H1 (cell line): ENCODE data around the gene MAPK8IP3. TPM values are rescaled to one million over a fixed set of nuclear protein-coding genes. Genes with fewer than 3 reads are reported as not detected.

Experiments
- CTCF ChIA-PET: fragments of 300-600 bp; sonication (Branson Sonifier 250); formaldehyde crosslinking; loops from one replicate; lab custom pipeline; 2021; ENCODE audit not compliant: partially characterized antibody; lab: Charles Lee
- POLR2A ChIA-PET: fragments of 300-600 bp; sonication (Branson Sonifier 250); formaldehyde crosslinking; loops from one replicate; lab custom pipeline; 2021; ENCODE audit warnings: inconsistent platforms; ENCODE audit not compliant: partially characterized antibody; lab: Charles Lee
- DNase-seq, 2 experiments: peaks; one replicate each; pipeline versions ENCODE4 v3.0.0 to v3.0.0-alpha.2; 2010 to 2022; ENCODE audit warnings: low spot score in 2 of 2, low read depth in 1 of 2, mixed read lengths in 1 of 2
- FAIRE-seq: peaks from 2 replicates; lab custom pipeline; 2011; peaks lifted over from hg19 to GRCh38; lab: Jason Lieb, UNC
- H2AFZ ChIP-seq: 2 replicates; pipeline ENCODE4 v1.8.1; 2012; ENCODE audit warnings: low read length, inconsistent platforms
- H2AK5ac ChIP-seq: 2 replicates; pipeline ENCODE4 v1.6.1; 2013; ENCODE audit warnings: low read depth, low read length
- H2BK120ac ChIP-seq: replicated peaks from 2 replicates; pipeline ENCODE3; 2013; ENCODE audit warnings: low read depth, low read length, inconsistent platforms
- H2BK12ac ChIP-seq: 2 replicates; pipeline ENCODE4 v1.6.1; 2013; ENCODE audit warnings: low read depth, low read length
- H2BK15ac ChIP-seq: 2 replicates; pipeline ENCODE4 v1.6.1; 2013; ENCODE audit warnings: low read length
- H2BK20ac ChIP-seq: 2 replicates; pipeline ENCODE4 v1.6.1; 2013; ENCODE audit warnings: low read length
- H2BK5ac ChIP-seq: 2 replicates; pipeline ENCODE4 v1.6.1; 2013; ENCODE audit warnings: low read depth, low read length
- H3K14ac ChIP-seq: 2 replicates; pipeline ENCODE4 v1.6.1; 2013; ENCODE audit warnings: inconsistent platforms; ENCODE audit not compliant: insufficient read length
- H3K18ac ChIP-seq: 2 replicates; pipeline ENCODE4 v1.6.1; 2013; ENCODE audit warnings: low read length; ENCODE audit errors: extremely low read depth
- H3K23ac ChIP-seq: 2 replicates; pipeline ENCODE4 v1.6.1; 2013; ENCODE audit warnings: inconsistent platforms; ENCODE audit not compliant: insufficient read length
- H3K23me2 ChIP-seq: 2 replicates; pipeline ENCODE4 v1.6.1; 2013; ENCODE audit warnings: low read depth, low read length
- H3K27ac ChIP-seq: 2 replicates; pipeline ENCODE4 v1.6.1; 2011; ENCODE audit warnings: low read depth, low read length, inconsistent platforms
- H3K27me3 ChIP-seq, 4 experiments: replicated peaks in 1 of 4; 1 replicate in 1 of 4; 2 replicates in 3 of 4; pipeline versions ENCODE4 v1.6.1 to v1.8.1; 2011 to 2013; ENCODE audit warnings: low read length in 3 of 4, mild to moderate bottlenecking in 3 of 4, inconsistent platforms in 2 of 4, mixed read lengths in 2 of 4, moderate library complexity in 1 of 4; ENCODE audit not compliant: control insufficient read depth in 3 of 4, insufficient read depth in 3 of 4; ENCODE audit errors: extremely low read depth in 1 of 4
- H3K36me3 ChIP-seq, 4 experiments: 2 replicates each; pipeline versions ENCODE4 v1.6.1 to v1.8.1; 2011 to 2013; ENCODE audit warnings: mild to moderate bottlenecking in 4 of 4, low read length in 3 of 4, moderate library complexity in 2 of 4, control low read depth in 1 of 4, inconsistent platforms in 1 of 4; ENCODE audit not compliant: insufficient read depth in 4 of 4, control insufficient read depth in 2 of 4
- H3K4ac ChIP-seq: replicated peaks from 2 replicates; pipeline ENCODE3; 2013; ENCODE audit warnings: low read length, low read depth, mixed read lengths, inconsistent platforms; ENCODE audit not compliant: insufficient read length
- H3K4me1 ChIP-seq, 4 experiments: replicated peaks in 1 of 4; 1 replicate in 1 of 4; 2 replicates in 3 of 4; pipeline versions ENCODE4 v1.6.1 to v1.8.1; 2011 to 2013; ENCODE audit warnings: low read length in 3 of 4, inconsistent platforms in 2 of 4, mixed read lengths in 1 of 4; ENCODE audit not compliant: insufficient read depth in 4 of 4, control insufficient read depth in 3 of 4
- H3K4me2 ChIP-seq, 2 experiments: 2 replicates each; pipeline versions ENCODE4 v1.6.1 to v1.8.1; 2011 to 2013; ENCODE audit warnings: low read depth in 2 of 2, low read length in 2 of 2, control low read depth in 1 of 2, inconsistent platforms in 1 of 2, mild to moderate bottlenecking in 1 of 2; ENCODE audit not compliant: insufficient read depth in 1 of 2
- H3K4me3 ChIP-seq, 4 experiments: fragments of 200-600, 300-600 bp in 1 of 4; sonication (generic), shearing (Covaris generic), sonication (Bioruptor Twin) in 1 of 4; 2 replicates each; pipeline versions ENCODE4 v1.5.1 to v1.8.1; 2011 to 2016; ENCODE audit warnings: low read length in 4 of 4, low read depth in 3 of 4, control low read depth in 2 of 4, inconsistent platforms in 2 of 4, mild to moderate bottlenecking in 2 of 4, mixed read lengths in 1 of 4, moderate library complexity in 1 of 4; ENCODE audit not compliant: insufficient read depth in 2 of 4; ENCODE audit errors: extremely low read depth in 1 of 4
- H3K56ac ChIP-seq: replicated peaks from 2 replicates; pipeline ENCODE3; 2013; ENCODE audit warnings: low read depth, mild to moderate bottlenecking, mixed read lengths, low read length, inconsistent platforms; ENCODE audit not compliant: insufficient read length
- H3K79me1 ChIP-seq: 2 replicates; pipeline ENCODE4 v1.6.1; 2013; ENCODE audit warnings: low read depth, low read length, control low read depth
- H3K79me2 ChIP-seq, 2 experiments: 2 replicates each; pipeline versions ENCODE4 v1.6.1 to v1.8.1; 2012 to 2013; ENCODE audit warnings: low read length in 2 of 2, mild to moderate bottlenecking in 2 of 2, inconsistent platforms in 1 of 2; ENCODE audit not compliant: insufficient read depth in 2 of 2, control insufficient read depth in 1 of 2
- H3K9ac ChIP-seq, 4 experiments: replicated peaks in 1 of 4; 1 replicate in 1 of 4; 2 replicates in 3 of 4; pipeline versions ENCODE4 v1.6.1 to v1.8.1; 2011 to 2013; ENCODE audit warnings: low read depth in 3 of 4, low read length in 3 of 4, control low read depth in 2 of 4, mild to moderate bottlenecking in 2 of 4, moderate library complexity in 2 of 4, inconsistent platforms in 1 of 4; ENCODE audit errors: extremely low read depth in 1 of 4
- H3K9me3 ChIP-seq, 2 experiments: 2 replicates each; pipeline versions ENCODE4 v1.6.1 to v1.8.1; 2012 to 2013; ENCODE audit warnings: mild to moderate bottlenecking in 2 of 2, moderate library complexity in 2 of 2, control low read depth in 1 of 2, inconsistent platforms in 1 of 2, low read depth in 1 of 2, low read length in 1 of 2, mixed read lengths in 1 of 2; ENCODE audit not compliant: insufficient read depth in 2 of 2
- H4K20me1 ChIP-seq, 2 experiments: replicated peaks in 1 of 2; 2 replicates each; pipeline versions ENCODE3 to v1.8.1; 2011 to 2013; ENCODE audit warnings: inconsistent platforms in 2 of 2, low read length in 2 of 2, mild to moderate bottlenecking in 1 of 2; ENCODE audit not compliant: insufficient read depth in 2 of 2, control insufficient read depth in 1 of 2
- H4K5ac ChIP-seq: 2 replicates; pipeline ENCODE4 v1.6.1; 2013; ENCODE audit warnings: low read length, low read depth, mixed read lengths, inconsistent platforms; ENCODE audit not compliant: insufficient read length
- H4K8ac ChIP-seq: 2 replicates; pipeline ENCODE4 v1.8.0; 2013; ENCODE audit warnings: mild to moderate bottlenecking, moderate library complexity, low read length, inconsistent platforms; ENCODE audit not compliant: insufficient read depth; ENCODE audit errors: extremely low read depth
- H4K91ac ChIP-seq: replicated peaks from 2 replicates; pipeline ENCODE3; 2013; ENCODE audit warnings: low read length, mixed read lengths, inconsistent platforms; ENCODE audit not compliant: insufficient read length
- BCL11A ChIP-seq, 2 experiments: IDR thresholded peaks; one replicate each; pipeline ENCODE4 v1.6.1; 2011; ENCODE audit warnings: low read depth in 2 of 2, low read length in 2 of 2, mild to moderate bottlenecking in 2 of 2
- CHD2 ChIP-seq: IDR thresholded peaks from 2 replicates; pipeline ENCODE4 v1.6.1; 2012; ENCODE audit warnings: low read length, improper control_type of control experiment
- EP300 ChIP-seq, 2 experiments: IDR thresholded peaks; 1 replicate in 1 of 2; 2 replicates in 1 of 2; pipeline ENCODE4 v1.6.1; 2011 to 2012; ENCODE audit warnings: low read depth in 2 of 2, low read length in 2 of 2, mild to moderate bottlenecking in 2 of 2, borderline replicate concordance in 1 of 2, inconsistent platforms in 1 of 2, moderate library complexity in 1 of 2
- KDM4A ChIP-seq: IDR thresholded peaks from one replicate; pipeline ENCODE4 v1.7.1; 2012; ENCODE audit warnings: low read depth, mild to moderate bottlenecking, moderate library complexity, low read length, inconsistent platforms; ENCODE audit not compliant: severe bottlenecking
- KDM5A ChIP-seq: fragments of 200-600 bp; IDR thresholded peaks from 2 replicates; pipeline ENCODE4 v1.7.1; 2012; ENCODE audit warnings: mild to moderate bottlenecking, low read length, inconsistent platforms, mixed read lengths
- NRF1 ChIP-seq: IDR thresholded peaks from 2 replicates; pipeline ENCODE4 v1.6.1; 2011; ENCODE audit warnings: mild to moderate bottlenecking, low read depth, low read length, improper control_type of control experiment
- SIN3A ChIP-seq, 2 experiments: IDR thresholded peaks in 1 of 2; conservative IDR thresholded peaks in 1 of 2; 2 replicates each; pipeline ENCODE4 v1.6.1; 2011 to 2012; ENCODE audit warnings: low read length in 2 of 2, improper control_type of control experiment in 1 of 2, low read depth in 1 of 2, mild to moderate bottlenecking in 1 of 2
- SP4 ChIP-seq: IDR thresholded peaks from 2 replicates; pipeline ENCODE4 v1.6.1; 2012; ENCODE audit warnings: low read length, inconsistent platforms
- YY1 ChIP-seq: IDR thresholded peaks from 2 replicates; pipeline ENCODE4 v1.6.1; 2011; ENCODE audit warnings: low read depth, mild to moderate bottlenecking, low read length
- WGBS, 2 experiments: shearing (Covaris generic) in 1 of 2; methylation state at CpG; one replicate each; pipeline versions ENCODE4 v1.1.6 to v1.1.7; 2013 to 2015; ENCODE audit warnings: low lambda C conversion rate in 2 of 2, mixed read lengths in 2 of 2, inconsistent platforms in 1 of 2, low coverage in 1 of 2, missing lambda C conversion rate in 1 of 2; ENCODE audit not compliant: insufficient replicate concordance in 2 of 2, insufficient coverage in 1 of 2, insufficient read length in 1 of 2; ENCODE audit errors: extremely low coverage in 1 of 2, missing lambda C conversion rate in 1 of 2; 5-methylcytosine and 5-hydroxymethylcytosine counted together
- polyA plus RNA-seq, 7 experiments: library from polyadenylated mRNA; depleted of rRNA in 3 of 7; stranded (reverse) in 5 of 7; unstranded in 2 of 7; fragments of >200 nt in 5 of 7; fragments of 200-250 nt in 2 of 7; gene quantifications; 1 replicate in 5 of 7; 2 replicates in 1 of 7; 4 replicates in 1 of 7; pipeline versions ENCODE4 v1.2.1 to v1.2.3, GENCODE V29; 2011 to 2013; ENCODE audit warnings: missing spikeins in 2 of 7, mixed read lengths in 2 of 7
- total RNA-seq: library from RNA; stranded (reverse); fragmentation: NEBNext Ultra II Directional; extraction: Animal tissue kit (Norgen Biotek cat#: 25700); gene quantifications from 2 replicates; pipeline ENCODE4 v1.2.1, GENCODE V29; 2021

Gene MAPK8IP3
- total and polyA plus RNA-seq, 2 of the 8 experiments (the other 6 are each of a cell fraction or from before 2014, with no cell fraction given), result 16.9 to 43.4 TPM

- H3K79me1 ChIP-seq, result no peaks in the 10 kb centered on the region
- H3K4ac ChIP-seq, result no peak overlapping the region
- FAIRE-seq, result no peak
- no peak overlapping the region for H3K23ac ChIP-seq
- no peak for DNase-seq
- WGBS, 2 experiments, result 90% methylated on average over 17 of the region's 24 CpGs; no CpG with 5 or more reads in 1 of the 2 experiments
- H3K36me3 ChIP-seq, result peaks cover 17 to 40% (median 30%) of the 10 kb centered on the region in 4 experiments; a peak in 7 of 8 replicates
- no peak overlapping the region for H2AK5ac ChIP-seq
- no peaks in the 10 kb centered on the region for H3K9me3 ChIP-seq
- no peak overlapping the region for H2BK120ac ChIP-seq
- TF ChIP-seq CHD2 (no peak), KDM4A (no peak), SP4 (no peak), EP300 (IDR thresholded peaks at IDR 0.05; ENCODE audit: borderline replicate concordance in 1 of 2, low read depth in 2 of 2, low read length in 2 of 2) (no peak), NRF1 (no peak), KDM5A (no peak), BCL11A (IDR thresholded peaks at IDR 0.05; ENCODE audit: low read depth in 2 of 2, low read length in 2 of 2) (no peak), YY1 (no peak), SIN3A (conservative IDR thresholded peaks at IDR 0.05 in 1 of 2, IDR thresholded peaks at IDR 0.05 in 1 of 2; ENCODE audit: low read depth in 1 of 2, low read length in 2 of 2) (no peak)
- TF ChIP-seq, all 59 proteins: peak for 0
- Histone ChIP-seq H3K4me2 (no peak overlapping the region), H3K27ac (no peak overlapping the region), H3K9ac (no peak overlapping the region), H3K79me2 (no peaks in the 10 kb centered on the region), H4K20me1 (peaks cover 5 to 21% of the 10 kb centered on the region in 2 experiments), H3K4me3 (no peak overlapping the region), H4K8ac (no peak overlapping the region), H3K14ac (no peak overlapping the region), H3K27me3 (no peaks in the 10 kb centered on the region), H2BK12ac (no peak overlapping the region), H3K4me1 (no peaks in the 10 kb centered on the region), H3K23me2 (no peaks in the 10 kb centered on the region), H2AFZ (no peak overlapping the region), H2BK20ac (no peak overlapping the region), H4K5ac (no peak overlapping the region), H3K56ac (no peak overlapping the region), H4K91ac (no peak overlapping the region), H2BK5ac (no peak overlapping the region), H3K18ac (no peak overlapping the region), H2BK15ac (no peak overlapping the region)
- ChIA-PET POLR2A (interaction anchor here (0.9 to 2.3 kb wide), 3 partner anchors 11 to 21 kb away, joined by 3 to 5 read pairs (median 4); partner anchors contain the start of gene JPT2), CTCF (no interaction called here)
Measured at GRCh38 chr16:1656808-1657617, 49.0 kb upstream of the MAPK8IP3 start.
